GM12865 (cell line): ENCODE data around the gene GALNT18.

Source experiments
- DNase-seq: peaks from one replicate; pipeline ENCODE4 v3.0.0; 2010; ENCODE audit warnings: low read depth
- H3K4me3 ChIP-seq: 2 replicates; pipeline ENCODE4 v1.5.1; 2011; ENCODE audit warnings: mild to moderate bottlenecking, low read depth, low read length, control low read depth
- CTCF ChIP-seq: IDR thresholded peaks from 2 replicates; pipeline ENCODE4 v1.5.1; 2011; ENCODE audit warnings: low read length, control low read depth, low read depth, inconsistent platforms; ENCODE audit not compliant: insufficient read depth; ENCODE audit errors: missing control alignments

GALNT18 gene

GRCh38 chr11:11381471-11382105, 240.2 kb downstream of the GALNT18 start:
- H3K4me3 ChIP-seq: no peak overlapping the region
- TF ChIP-seq CTCF: no peak
- DNase-seq: no peak

GRCh38 chr11:11380883-11381282, 240.9 kb downstream of the GALNT18 start:
- no peak overlapping the region for H3K4me3 ChIP-seq
- DNase-seq: no peak
- TF ChIP-seq CTCF: no peak

- TF ChIP-seq CTCF: no peak
- DNase-seq: no peak
- H3K4me3 ChIP-seq: no peak overlapping the region
Measured at GRCh38 chr11:11380340-11380739, 241.5 kb downstream of the GALNT18 start.

- TF ChIP-seq CTCF: no peak
- no peak for DNase-seq
- no peak overlapping the region for H3K4me3 ChIP-seq
Measured at GRCh38 chr11:11379661-11380060, 242.1 kb downstream of the GALNT18 start.

GRCh38 chr11:11378184-11378940, 243.4 kb downstream of the GALNT18 start:
- TF ChIP-seq CTCF: no peak
- no peak overlapping the region for H3K4me3 ChIP-seq
- no peak for DNase-seq

- no peak for DNase-seq
- no peak for TF ChIP-seq CTCF
- no peak overlapping the region for H3K4me3 ChIP-seq
Measured at GRCh38 chr11:11374358-11375148, 247.3 kb downstream of the GALNT18 start.
